ENCODE results near the gene SNX30.

The SNX30 gene

DNA sequence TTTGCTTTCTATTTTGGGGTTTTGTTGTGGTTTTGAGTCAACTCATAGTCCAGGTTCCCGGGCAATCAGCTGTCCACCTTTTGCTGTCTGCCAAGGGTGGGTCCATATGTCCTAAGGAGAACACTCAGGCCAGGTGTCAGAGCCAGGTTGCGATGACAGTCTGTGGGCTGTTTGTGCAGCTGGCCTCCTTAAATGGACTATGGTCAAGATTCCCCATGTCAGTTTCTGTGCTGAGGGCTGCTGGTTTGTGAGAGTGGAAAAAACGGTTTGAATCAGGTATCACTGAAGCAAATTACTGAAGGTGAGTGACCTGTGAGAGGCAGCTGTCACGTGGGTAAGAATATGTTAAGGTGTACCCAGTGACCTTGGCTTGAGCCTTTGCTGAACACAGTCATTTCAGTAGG is 33.0 kb downstream of the SNX30 start:
- no peak for DNase-seq (ENCODE audit: low spot score)

DNA sequence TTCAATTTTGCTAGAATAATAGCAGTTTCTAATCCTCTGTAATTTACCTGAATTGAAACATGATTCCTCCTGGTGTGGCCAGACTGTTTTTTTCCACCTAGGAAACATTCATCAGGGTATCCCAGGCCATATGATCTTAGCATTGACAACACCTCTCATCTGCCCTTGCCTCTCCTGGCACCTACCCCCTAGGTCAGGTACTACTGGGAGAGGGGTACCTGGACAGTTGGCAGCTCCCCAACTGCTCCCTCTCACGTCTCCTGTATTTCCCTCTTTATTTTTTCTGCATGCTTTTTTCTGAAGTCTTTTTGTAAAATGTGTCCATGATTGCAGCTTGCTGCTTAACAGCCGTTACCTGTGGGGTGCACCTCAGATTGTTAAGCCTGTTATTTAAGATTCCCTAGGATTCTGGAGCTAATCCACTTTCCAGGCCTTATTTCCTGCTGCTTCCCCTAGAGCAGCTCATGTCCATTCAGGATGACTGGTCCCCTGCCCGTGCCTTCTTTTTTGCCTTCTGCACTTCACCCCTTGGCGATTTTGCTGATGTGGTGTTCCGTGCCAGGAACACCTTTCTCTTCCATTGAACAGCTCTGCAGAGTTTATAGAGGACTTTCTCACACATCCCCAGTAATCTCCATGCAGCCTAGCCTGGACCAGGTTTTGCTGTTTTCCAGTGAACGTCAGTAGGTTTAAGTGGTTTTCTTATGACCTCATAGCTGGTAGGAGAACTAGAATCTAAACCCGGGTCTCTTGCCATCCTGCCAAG is 33.6 kb downstream of the SNX30 start:
- DNase-seq (ENCODE audit: low spot score): peak; percentile 57

DNA sequence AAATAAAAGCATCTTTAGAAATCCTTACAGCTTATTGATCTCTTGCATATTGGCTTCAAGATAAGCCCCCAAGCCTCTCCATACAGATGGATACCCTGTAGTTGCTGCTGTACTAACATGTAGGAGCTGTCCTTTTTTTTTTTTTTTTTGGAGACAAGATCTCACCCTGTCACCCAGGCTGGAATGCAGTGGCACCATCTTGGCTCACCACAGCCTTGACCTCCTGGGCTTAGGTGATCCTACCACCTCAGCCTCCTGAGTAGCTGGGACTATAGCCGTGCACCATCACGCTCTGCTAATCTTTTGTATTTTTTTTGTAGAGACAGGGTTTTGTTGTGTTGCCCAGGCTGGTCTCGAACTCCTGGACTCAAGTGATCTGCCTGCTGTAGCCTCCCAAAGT is 35.4 kb downstream of the SNX30 start:
- peak; percentile 58 for DNase-seq (ENCODE audit: low spot score)

DNA sequence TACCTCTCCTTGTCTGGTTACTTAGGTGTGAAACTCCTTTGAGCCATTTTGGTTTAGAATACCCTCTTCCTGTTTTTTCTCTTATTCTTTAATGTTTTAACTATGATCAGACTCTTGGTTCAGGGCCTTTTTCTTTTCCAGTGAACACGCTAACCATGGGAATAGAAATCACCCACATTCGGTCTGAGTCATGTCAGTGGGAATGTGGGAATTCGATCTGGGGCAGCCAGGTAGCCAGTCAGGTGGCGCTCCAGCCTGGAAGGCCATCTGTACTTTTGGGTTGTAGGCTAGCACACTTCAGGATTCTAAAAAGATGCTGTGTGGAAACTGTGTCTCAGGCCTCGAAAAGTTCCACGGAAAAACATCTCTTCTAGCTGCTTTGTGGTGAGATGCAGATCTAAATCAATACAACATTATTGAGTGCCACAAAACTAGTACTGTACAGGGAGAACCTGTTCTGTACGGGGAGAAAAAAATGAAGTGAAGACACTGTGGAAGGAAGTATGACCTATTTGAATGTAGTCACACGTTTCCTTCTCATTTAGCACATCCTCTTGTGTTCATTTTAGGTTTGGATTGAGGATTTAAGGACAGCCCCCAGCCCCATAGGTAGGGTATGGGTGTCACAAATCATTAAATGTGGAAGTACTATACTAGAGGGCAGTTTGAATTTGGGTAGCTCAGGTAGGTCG is 36.4 kb downstream of the SNX30 start:
- DNase-seq (ENCODE audit: low spot score): peak; percentile 69

DNA sequence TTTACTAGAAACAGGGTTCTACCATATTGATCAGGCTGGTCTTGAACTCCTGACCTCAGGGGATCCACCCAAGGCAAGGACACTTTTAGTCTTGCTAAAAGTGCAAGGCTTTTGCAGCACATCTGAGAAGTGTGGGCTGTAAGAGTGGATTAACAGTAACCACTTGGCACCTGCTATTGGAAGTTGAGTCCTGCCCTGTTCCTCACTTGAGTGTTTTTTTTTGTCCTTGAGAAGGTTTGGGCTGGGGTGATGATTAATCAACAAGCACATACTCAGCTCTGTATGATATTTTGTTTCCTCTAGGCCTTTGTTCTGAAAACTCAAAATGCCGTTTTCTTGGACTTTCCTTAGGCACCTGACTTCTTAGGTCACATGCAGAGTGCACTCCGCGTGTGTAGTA is 37.4 kb downstream of the SNX30 start:
- DNase-seq (ENCODE audit: low spot score): no peak

DNA sequence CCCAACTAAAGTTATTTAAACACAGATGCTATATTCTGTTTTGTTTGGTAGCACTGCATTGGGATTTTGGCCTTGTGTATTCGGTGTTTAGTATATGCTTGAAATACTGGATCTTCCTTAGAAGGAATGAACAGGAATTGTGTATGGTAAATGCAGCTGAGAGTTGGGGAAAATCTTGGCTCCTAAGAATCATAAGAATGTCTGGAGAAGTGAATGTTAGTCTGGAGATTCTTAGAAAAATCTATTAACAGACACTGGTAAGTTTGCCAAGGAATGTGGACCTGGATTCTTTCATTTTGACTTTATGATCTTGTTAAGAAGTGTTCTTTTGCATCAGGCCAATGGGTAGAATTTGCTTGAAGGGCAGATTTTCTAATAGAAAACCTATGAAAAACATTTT is 38.9 kb downstream of the SNX30 start:
- peak; percentile 51 for DNase-seq (ENCODE audit: low spot score)

DNA sequence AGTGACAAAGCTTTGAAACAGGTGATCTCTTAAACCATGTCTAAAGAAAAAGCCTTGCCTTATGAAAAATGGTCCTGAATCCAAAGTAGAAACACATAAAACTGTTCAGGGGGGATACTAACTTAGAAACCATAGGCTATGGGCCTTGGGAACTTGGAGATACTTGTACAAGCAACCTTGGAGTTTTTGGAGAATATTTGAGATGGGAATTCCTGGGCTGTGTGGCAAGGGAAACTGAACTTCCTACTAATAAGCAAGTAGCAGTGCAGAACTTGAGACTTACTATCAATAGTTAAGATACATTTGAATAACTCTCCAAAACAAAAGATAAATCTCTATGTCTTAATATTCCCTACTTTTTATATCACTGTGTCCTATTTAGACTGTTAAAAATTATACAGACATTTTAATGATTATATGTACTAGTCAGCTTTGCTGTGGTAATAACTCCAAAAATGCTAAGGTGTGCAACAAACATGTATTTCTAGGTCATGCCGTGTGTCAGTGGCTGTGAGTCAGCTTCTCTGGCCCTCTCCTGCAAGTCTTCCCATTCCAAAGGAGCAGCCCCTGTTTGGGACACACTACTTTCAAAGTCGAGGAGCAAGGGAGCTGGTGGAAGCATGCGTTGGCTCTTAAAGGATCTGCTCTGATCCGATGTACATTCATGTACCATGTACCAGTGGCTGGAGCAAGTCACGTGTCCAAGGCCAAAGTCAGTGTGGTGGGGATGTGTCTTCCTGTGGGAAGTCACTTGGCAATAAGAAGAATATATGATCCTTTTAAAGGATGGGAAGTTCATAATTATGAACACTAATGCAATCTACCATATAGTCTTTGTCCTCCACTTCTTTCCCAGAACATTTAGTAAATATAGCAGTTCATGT is 39.6 kb downstream of the SNX30 start:
- peak; percentile 89 for DNase-seq (ENCODE audit: low spot score)

DNA sequence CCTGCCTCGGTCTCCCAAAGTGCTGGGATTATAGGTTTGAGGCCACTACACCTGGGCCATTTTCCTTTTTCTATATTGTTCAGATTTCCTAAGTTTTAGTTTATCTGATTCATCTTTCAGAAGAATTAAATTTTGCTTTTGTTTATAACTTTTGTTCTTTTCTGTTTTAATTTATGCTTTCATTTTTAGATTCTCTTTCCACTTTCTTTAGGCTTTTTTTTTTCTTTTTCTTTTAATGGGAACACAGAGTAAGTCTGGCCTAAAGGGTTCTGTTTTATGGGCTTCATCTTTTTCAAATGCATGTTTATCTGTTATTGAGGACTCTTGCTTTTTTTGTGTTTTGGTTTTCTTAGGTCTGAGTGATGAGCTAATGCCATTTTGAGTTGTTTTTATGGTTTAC is 42.1 kb downstream of the SNX30 start:
- no peak for DNase-seq (ENCODE audit: low spot score)

DNA sequence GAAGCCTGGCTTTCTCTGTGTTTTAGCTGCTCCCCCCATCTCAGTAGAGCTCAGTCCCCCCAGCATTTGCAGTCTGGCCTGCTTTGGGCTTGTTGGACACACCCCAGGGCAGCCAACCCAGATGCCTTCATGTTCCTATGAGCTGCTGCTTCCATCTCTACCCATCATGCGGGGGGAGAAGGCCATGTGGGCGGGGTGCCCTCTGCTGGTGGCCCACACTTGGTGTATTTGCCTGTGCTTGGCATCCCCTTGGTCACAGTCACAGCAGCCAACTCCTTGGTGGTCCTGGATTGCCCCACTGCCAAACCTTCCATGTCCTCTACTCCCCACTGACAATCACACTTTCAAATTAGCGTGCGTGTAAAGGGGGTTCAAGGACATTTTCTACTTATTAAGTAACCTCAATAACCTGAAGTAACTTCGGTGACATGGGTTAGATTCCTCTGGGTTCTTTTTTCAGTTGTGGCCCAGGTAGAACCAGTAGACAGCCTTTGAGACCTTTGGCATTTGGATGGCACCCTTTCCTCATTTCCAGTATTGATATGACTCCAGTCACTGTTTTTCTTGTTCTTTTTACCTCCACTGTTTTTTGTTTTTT is 42.8 kb downstream of the SNX30 start:
- DNase-seq (ENCODE audit: low spot score): peak; percentile 73

DNA sequence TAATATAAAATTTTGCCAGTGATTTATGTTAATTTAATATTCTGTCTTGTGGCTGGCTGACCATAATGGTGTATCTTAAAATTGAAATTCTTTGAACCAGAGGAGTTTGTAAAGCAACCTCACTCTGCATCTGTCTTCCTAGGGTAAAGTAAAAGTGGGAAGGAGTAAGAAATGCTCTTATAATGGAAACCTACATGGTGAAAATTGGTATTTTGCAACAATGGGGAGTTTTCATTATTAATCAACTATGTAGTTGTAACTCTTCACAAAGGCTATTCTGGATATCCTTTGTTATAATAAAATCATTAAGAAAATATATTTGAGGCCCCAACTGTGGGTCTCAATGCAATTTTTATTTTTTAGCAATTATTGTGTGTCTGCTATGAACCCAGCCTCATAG is 44.2 kb downstream of the SNX30 start:
- DNase-seq (ENCODE audit: low spot score): no peak

DNA sequence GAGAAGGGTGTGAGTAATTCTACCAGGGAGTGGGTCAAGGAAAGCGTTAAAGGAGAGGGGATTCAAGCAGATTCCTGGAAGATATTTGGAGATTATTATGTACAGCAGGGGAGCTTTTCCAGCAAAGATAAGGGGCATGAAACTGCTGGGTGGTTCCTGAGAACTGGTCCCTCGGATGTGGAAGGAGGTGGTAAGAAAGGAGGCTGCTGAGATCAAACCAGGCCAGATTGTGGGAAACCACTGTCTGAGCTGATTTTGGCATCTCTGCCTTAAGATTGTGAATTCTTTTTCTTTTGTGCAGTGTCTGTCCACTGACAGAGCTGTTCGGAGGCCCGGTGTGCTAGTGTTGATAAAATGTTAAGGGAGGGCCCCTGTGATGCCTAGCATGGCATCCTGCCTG is 45.4 kb downstream of the SNX30 start:
- no peak for DNase-seq (ENCODE audit: low spot score)

DNA sequence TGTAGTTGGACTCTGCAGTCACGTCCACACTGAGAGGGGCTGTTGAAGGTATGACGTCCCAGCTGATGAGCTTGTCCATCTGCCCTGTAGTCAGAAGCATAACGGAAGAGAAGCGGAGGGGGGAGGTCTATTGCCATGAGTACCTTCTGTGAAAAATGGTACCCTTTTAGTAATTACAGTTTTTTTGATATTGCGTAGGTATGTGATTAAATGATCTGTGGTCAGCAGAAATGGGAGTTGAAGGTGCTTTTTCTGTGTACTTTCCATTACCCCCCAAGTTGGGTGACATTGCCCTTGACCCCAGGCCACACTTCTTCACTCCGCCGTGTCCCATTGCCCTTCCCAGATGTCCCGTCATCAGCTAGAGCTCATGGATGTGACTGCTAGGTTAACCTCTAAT is 45.9 kb downstream of the SNX30 start:
- no peak for DNase-seq (ENCODE audit: low spot score)

DNA sequence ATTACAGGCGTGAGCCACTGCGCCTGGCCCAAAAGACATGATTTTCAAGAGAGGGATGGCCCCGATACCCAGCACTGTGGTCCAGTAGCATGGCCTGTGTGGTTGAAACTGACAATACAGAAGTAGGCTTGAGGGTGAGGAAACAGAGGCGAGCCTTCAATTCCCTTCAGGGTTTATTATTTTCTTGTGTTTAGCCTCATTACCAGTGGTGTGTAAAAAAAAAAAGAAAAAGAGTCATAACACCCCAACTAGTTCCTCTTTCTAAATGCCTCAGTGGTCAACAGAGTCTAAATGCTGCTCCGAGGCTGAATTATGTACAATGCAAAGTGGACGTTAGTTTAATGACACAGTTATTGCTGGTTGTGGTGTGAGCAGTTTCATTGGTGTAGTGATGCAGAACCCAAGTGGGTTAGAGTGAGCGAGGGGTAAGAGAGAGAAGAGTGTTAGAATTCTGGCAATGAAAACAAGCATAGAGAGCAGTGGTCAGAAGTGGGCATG is 58.8 kb downstream of the SNX30 start:
- no peak for DNase-seq (ENCODE audit: low spot score)

DNA sequence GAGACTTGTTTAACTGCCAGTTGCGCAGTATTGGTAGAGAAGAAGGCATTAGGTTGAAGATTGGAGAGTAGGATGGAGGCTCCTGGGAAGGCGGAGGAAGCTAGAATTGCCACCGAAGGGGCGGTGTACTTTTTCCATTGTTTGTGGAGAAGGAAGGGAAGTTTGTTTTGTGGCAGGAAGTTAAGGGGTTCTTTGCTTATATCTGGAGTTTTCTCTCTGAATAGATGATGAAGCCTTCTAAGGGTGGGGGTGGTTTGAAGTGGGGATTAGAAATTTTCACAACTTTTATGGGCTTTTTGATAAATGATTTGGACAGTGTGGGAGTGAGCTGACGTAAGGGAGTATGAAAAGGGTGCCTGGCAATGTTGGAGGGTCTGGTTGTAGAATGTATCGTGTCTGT is 59.3 kb downstream of the SNX30 start:
- DNase-seq (ENCODE audit: low spot score): no peak

DNA sequence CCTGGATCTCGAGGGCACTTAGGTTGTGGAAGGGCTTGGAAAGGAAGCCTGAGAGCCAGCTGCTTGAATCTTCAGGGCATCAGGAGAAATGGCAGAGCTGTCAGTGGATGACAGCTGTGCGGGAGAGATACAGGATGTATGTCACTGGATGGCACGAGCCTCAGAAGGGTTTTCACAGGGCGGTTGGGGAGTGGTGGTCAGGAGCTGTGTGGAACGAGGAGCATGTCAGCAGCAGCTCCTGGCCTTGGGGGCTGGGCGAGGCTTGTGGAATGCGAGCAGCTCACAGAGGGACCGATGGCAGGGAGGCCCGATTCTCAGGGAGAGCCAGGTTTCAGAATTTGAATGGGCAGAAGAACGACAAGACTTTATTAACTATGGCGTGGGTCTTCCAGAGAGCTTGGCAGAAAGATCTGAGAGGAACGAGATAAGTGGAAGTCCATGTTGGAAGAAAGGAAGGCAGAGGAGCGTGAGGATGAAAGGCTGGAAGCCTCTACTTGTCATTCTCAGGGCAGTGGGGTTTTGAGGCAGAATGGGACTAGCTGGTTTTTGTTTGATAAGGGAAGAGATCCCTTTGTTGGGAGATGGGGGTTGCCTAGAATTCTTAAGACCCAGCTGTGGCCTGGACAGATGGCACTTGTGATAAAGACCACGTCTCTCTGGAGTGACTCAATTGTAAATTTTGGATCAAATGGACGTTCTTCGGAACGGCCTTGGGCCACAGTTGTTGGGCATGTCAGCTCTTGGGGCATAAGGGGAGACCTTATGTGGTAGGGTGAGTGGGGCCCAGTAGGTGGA is 60.3 kb downstream of the SNX30 start:
- DNase-seq (ENCODE audit: low spot score): no peak

DNA sequence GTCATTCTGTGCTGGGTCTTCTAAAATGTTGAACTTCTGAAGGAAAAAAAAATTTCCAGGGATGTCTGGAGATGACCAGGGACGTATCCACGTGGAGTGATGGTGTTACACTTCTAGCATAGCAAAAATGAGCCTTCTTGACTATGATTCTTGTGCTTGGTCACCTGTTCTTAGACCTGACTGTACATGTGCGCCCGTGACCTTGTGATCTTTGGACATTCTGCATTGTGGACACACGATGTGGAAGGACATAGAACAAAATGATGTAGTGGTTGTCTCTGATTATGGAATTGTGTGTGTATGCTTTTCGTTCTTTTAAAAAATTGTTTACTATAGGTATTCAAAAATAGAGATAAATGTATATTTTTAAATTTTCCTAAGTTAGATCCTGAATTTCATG is 61.0 kb downstream of the SNX30 start:
- no peak for DNase-seq (ENCODE audit: low spot score)

DNA sequence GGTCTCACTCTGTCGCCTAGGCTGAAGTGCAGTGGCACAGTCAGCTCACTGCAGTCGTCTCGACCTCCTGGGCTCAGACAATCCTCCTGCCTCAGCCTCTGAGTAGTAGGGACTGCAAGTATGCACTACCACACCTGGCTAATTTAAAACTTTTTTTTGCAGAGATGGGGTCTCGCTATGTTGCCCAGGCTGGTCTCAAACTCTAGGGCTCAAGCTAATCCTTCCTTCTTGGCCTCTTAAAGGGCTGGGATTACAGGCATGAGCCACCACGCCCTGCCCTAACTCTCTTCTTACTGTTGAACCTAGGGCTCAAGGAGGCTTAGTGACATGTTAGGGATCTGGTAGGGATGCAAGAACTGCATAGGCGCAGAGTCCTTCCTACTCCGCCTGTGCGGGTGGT is 65.3 kb downstream of the SNX30 start:
- DNase-seq (ENCODE audit: low spot score): no peak

DNA sequence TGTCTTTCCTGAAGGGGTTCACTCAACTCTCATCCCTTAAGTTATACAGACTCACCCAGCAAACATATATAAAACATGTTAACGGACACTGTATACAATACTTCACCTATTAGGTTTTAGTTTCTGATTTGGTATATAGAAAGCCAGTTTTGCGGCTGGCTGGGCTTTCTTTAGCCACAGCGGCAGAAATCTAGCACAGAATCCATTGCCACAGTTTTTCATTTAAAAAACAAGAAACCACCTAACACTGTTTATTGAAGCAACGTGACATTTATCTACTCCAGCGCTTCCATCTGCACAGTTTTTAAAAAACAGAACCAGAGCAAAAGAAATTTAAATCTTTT is 67.3 kb downstream of the SNX30 start:
- DNase-seq (ENCODE audit: low spot score): no peak

DNA sequence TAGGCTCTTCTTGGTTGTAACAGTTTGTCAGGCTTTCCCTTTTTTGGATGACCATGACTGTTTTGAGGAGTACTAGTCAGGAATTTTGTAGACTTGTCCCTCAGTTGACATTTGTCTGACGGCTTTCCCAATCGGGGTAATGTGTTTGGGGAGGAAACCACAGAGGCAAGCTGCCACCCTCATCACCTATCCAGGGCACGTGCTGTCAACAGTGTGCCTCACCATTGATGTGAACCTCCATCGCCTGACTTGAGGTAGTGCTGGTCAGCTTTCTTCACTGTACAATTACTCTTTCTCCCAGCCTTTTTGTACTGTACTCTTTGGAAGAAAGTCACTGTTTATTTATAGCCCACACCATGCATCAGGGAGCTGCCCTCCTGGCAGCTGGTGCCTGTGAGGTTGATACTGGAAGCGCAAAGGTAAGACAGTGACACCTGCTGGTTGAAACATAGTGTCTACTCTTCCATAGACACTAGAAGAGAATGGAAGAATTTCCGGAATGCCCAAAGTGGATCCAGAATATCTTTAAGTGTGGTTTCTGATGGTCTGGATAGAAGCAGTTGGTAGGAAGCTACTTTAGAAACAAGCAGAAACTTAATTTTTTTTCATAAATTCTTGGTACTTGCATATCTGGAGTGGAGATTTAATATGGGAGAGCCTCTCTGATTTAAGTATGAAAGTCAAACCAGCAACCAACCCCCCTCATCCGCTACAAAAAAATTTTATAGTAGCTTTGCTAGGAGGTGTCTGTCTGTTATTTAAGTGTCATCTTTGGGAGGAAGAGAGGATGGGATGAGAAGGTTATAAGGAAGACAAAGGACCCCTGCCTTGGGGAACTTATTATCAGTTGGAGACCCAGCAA is 69.3 kb downstream of the SNX30 start:
- DNase-seq (ENCODE audit: low spot score): peak; percentile 81

DNA sequence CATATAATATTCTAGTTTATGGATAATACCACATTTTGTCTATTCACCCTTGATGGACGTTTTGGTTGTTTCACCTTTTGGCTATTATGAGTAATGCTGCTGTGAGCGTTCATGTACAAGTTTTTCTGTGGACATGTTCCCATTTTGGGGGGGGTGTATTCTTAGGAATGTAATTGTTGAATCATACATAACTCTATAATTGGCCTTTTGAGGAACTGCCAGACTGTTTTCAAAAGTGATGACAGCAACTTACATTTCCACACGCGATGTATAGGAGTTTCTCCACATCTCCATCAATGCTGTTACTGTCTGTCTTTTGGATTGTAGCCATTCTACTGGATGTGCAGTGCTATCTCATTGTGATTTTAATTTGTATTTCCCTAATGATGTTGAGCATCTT is 70.3 kb downstream of the SNX30 start:
- DNase-seq (ENCODE audit: low spot score): no peak

DNA sequence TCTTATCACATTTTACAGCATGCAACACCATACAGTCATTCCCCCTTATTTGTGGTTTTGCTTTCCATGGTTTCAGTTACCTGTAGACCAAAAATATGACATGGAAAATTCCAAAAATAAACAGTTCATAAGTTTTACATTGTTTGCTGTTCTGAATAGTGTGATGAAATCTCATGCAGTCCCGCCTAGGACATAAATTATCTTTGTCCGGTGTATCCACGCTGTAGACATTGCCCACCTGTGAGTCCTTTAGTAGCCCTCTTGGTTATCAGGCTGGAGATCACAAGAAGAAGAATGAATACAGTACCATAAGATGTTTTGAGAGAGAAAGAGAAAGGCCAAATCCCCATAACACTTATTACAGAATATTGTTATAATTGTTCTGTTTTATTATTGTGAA is 72.1 kb downstream of the SNX30 start:
- no peak for DNase-seq (ENCODE audit: low spot score)

All from kidney tubule cell (primary cell).